AG08395 (cell line): ENCODE results near the gene FOXI3.
"Not testable (repeated sequence)": the region's sequence is repeated elsewhere in the genome, so short reads cannot be mapped to it uniquely, and the experiment has no call there.

ENCODE experiments used
- DNase-seq: peaks from one replicate; pipeline ENCODE4 v3.0.0; 2012; ENCODE audit warnings: mixed read lengths, low spot score

FOXI3 gene

GRCh38 chr2:88442061-88442460, 10.4 kb downstream of the FOXI3 start:
- no peak for DNase-seq

- DNase-seq = no peak
Observed at GRCh38 chr2:88437010-88437409, 15.5 kb downstream of the FOXI3 start.

GRCh38 chr2:88429929-88430328, 22.6 kb downstream of the FOXI3 start:
- DNase-seq = no peak

GRCh38 chr2:88423733-88424132, 28.8 kb downstream of the FOXI3 start:
- DNase-seq = no peak

- DNase-seq = not testable (repeated sequence)
Observed at GRCh38 chr2:88419051-88419450, 33.4 kb downstream of the FOXI3 start.

GRCh38 chr2:88416016-88416663, 36.4 kb downstream of the FOXI3 start:
- DNase-seq = no peak

GRCh38 chr2:88408870-88409269, 43.6 kb downstream of the FOXI3 start:
- not testable (repeated sequence) for DNase-seq

GRCh38 chr2:88400037-88400767, 52.3 kb downstream of the FOXI3 start:
- DNase-seq = no peak

- no peak for DNase-seq
Observed at GRCh38 chr2:88398180-88398579, 54.3 kb downstream of the FOXI3 start.
